ENCODE measurements around the gene TMEM163. TPM values are rescaled to one million over a fixed set of nuclear protein-coding genes. Genes with fewer than 3 reads are reported as not detected.

Gene TMEM163
- polyA plus RNA-seq, 3 donors, result 0.01 TPM; not detected in 2

- H3K4me1 ChIP-seq (ENCODE audit: control insufficient read depth in 1 of 2, insufficient read depth in 2 of 2, low read length in 2 of 2), result peaks cover 18% of the 10 kb centered on the region in 2 donors
Observed at GRCh38 chr2:134406736-134407135, 312.1 kb downstream of the TMEM163 start.

GRCh38 chr2:134406311-134406710 is 312.5 kb downstream of the TMEM163 start:
- Histone ChIP-seq H2AFZ (ENCODE audit: insufficient read depth, low read depth, low read length, poor library complexity, severe bottlenecking) (no peak overlapping the region), H3K9ac (ENCODE audit: insufficient read depth, low read length, poor library complexity, severe bottlenecking) (no peak overlapping the region), H3K4me1 (ENCODE audit: control insufficient read depth in 1 of 2, insufficient read depth in 2 of 2, low read length in 2 of 2) (peaks cover 22% of the 10 kb centered on the region in 2 donors), H3K4me3 (replicated peaks in 1 of 3; ENCODE audit: low read depth in 2 of 3, low read length in 3 of 3) (no peak overlapping the region), H4K20me1 (ENCODE audit: insufficient read depth, low read length) (no peaks in the 10 kb centered on the region), H3K9me3 (replicated peaks in 1 of 2; ENCODE audit: control insufficient read depth in 1 of 2, insufficient read depth in 1 of 2, low read length in 2 of 2) (no peaks in the 10 kb centered on the region), H3K4me2 (replicated peaks; ENCODE audit: extremely low read depth, low read length, poor library complexity, severe bottlenecking) (no peak overlapping the region), H3K27ac (ENCODE audit: low read depth in 1 of 2, low read length in 2 of 2) (no peak overlapping the region), H3K79me2 (ENCODE audit: insufficient read depth, low read length) (no peaks in the 10 kb centered on the region), H3K36me3 (replicated peaks in 1 of 2; ENCODE audit: control insufficient read depth in 1 of 2, insufficient read depth in 2 of 2, low read length in 2 of 2) (peaks cover 0 to 34% of the 10 kb centered on the region in 2 donors), H3K27me3 (ENCODE audit: control insufficient read depth in 2 of 2, insufficient read depth in 2 of 2, low read length in 2 of 2) (no peaks in the 10 kb centered on the region)
- no peak for TF ChIP-seq CTCF (IDR thresholded peaks at IDR 0.05)
- Mint-ChIP-seq H3K36me3 (peaks cover 29 to 48% of the 10 kb centered on the region in 2 donors), H3K9me3 (peaks cover 0 to 3% (median 0%) of the 10 kb centered on the region in 7 donors), H3K4me3 (no peak overlapping the region), H3K4me1 (peaks cover 51% of the 10 kb centered on the region), H3K27me3 (ENCODE audit: low read depth in 3 of 3) (peaks cover 0 to 2% (median 0%) of the 10 kb centered on the region in 3 donors), H3K27ac (no peak overlapping the region)
- intact Hi-C loops (cut with micrococcal nuclease), result loop anchor here in 1 of 2 donors (10.0 kb wide), 1 partner anchor 282 kb away; no protein-coding TSS in a partner anchor
- 95% methylated on average over 3 of the region's 5 CpGs for WGBS (ENCODE audit: insufficient coverage)
- DNase-seq, result no peak

More at GRCh38 chr2:134406736-134407135, 312.1 kb downstream of the TMEM163 start:
- peaks cover 32 to 49% of the 10 kb centered on the region in 2 donors for H3K36me3 Mint-ChIP-seq
- H3K4me2 ChIP-seq (replicated peaks; ENCODE audit: extremely low read depth, low read length, poor library complexity, severe bottlenecking), result no peak overlapping the region
- H3K4me3 Mint-ChIP-seq, result no peak overlapping the region
- TF ChIP-seq CTCF (IDR thresholded peaks at IDR 0.05), result no peak
- H2AFZ ChIP-seq (ENCODE audit: insufficient read depth, low read depth, low read length, poor library complexity, severe bottlenecking), result no peak overlapping the region
- DNase-seq, result no peak
- H3K9ac ChIP-seq (ENCODE audit: insufficient read depth, low read length, poor library complexity, severe bottlenecking), result no peak overlapping the region
- no peaks in the 10 kb centered on the region for H4K20me1 ChIP-seq (ENCODE audit: insufficient read depth, low read length)
- 69% methylated on average over 2 of the region's 3 CpGs for WGBS (ENCODE audit: insufficient coverage)
- peak overlapping the region in 1 of 7 donors; percentile 63 for H3K27ac Mint-ChIP-seq
- H3K27me3 ChIP-seq (ENCODE audit: control insufficient read depth in 2 of 2, insufficient read depth in 2 of 2, low read length in 2 of 2), result no peaks in the 10 kb centered on the region
- intact Hi-C loops (cut with micrococcal nuclease), result loop anchor here in 1 of 2 donors (10.0 kb wide), 1 partner anchor 282 kb away; no protein-coding TSS in a partner anchor
- H3K9me3 ChIP-seq (replicated peaks in 1 of 2; ENCODE audit: control insufficient read depth in 1 of 2, insufficient read depth in 1 of 2, low read length in 2 of 2), result no peaks in the 10 kb centered on the region
- H3K27ac ChIP-seq (ENCODE audit: low read depth in 1 of 2, low read length in 2 of 2), result no peak overlapping the region
- H3K4me1 Mint-ChIP-seq, result peaks cover 50% of the 10 kb centered on the region
- no peak overlapping the region for H3K4me3 ChIP-seq (replicated peaks in 1 of 3; ENCODE audit: low read depth in 2 of 3, low read length in 3 of 3)
- H3K36me3 ChIP-seq (replicated peaks in 1 of 2; ENCODE audit: control insufficient read depth in 1 of 2, insufficient read depth in 2 of 2, low read length in 2 of 2), result peaks cover 0 to 34% of the 10 kb centered on the region in 2 donors
- peaks cover 0 to 2% (median 0%) of the 10 kb centered on the region in 3 donors for H3K27me3 Mint-ChIP-seq (ENCODE audit: low read depth in 3 of 3)
- no peaks in the 10 kb centered on the region for H3K79me2 ChIP-seq (ENCODE audit: insufficient read depth, low read length)
- H3K9me3 Mint-ChIP-seq, result peaks cover 0 to 3% (median 0%) of the 10 kb centered on the region in 7 donors

Other genes starting within 250 kb of the TMEM163 start
- not detected for gene ACMSD, start 119.6 kb upstream of the TMEM163 start, polyA plus RNA-seq
- gene CCNT2, start 199.8 kb upstream of the TMEM163 start, polyA plus RNA-seq, result 10 to 100 TPM in 2 of 3 donors, 1 to 10 TPM in 1; 8.3 to 20.5 (median 12.2) TPM